ENCODE measurements around the gene CYP51A1. TPM values are rescaled to one million over a fixed set of nuclear protein-coding genes. Genes with fewer than 3 reads are reported as not detected.
"Not testable (repeated sequence)": the region's sequence is repeated elsewhere in the genome, so short reads cannot be mapped to it uniquely, and the experiment has no call there.

CYP51A1 gene
- total and polyA plus RNA-seq, 4 donors: 9.4 to 38.4 (median 22.9) TPM

- H3K27me3 ChIP-seq (ENCODE audit: control insufficient read depth in 1 of 2, insufficient read depth in 2 of 2, low read length in 1 of 2): no peaks in the 10 kb centered on the region
- DNase-seq (no peak), ATAC-seq (ENCODE audit: low FRiP score) (no peak)
- no peak overlapping the region for H3K4me3 ChIP-seq (ENCODE audit: low read length in 2 of 2)
- peaks cover 0 to under 1% of the 10 kb centered on the region in 2 donors for H3K36me3 ChIP-seq (ENCODE audit: control insufficient read depth in 1 of 2, insufficient read depth in 2 of 2, low read length in 1 of 2)
- H3K4me1 ChIP-seq (ENCODE audit: control insufficient read depth in 1 of 2, insufficient read depth in 2 of 2, low read length in 2 of 2): no peaks in the 10 kb centered on the region
- intact Hi-C loops (cut with DNase I): no loop called here
- H3K27ac ChIP-seq (ENCODE audit: low read depth in 1 of 2, low read length in 2 of 2): no peak overlapping the region
- WGBS, 2 donors: 85 to 88% methylated on average over 2 of the region's 2 CpGs
- no peaks in the 10 kb centered on the region for H3K9me3 ChIP-seq (ENCODE audit: control insufficient read depth, low read length)
Observed at GRCh38 chr7:92110857-92111256, 23.4 kb downstream of the CYP51A1 start.

DNA sequence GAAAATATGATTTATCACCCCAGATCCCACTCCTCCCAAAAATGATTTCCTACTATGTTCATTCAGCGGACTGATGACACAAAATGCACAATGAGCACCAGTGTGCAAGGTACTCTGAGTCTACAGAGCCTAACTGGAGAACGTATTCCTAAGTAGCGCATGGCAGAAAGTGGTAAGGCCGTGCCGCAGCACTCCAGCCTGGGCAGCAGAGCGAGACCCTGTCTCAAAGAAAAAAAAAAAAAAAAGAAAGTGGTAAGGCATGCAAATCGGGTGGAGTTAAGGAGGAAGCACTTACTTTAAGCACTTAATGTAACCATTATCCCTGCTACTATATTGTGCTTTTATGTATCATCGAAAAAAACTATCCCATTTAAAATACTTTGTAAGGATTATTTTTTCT is 25.5 kb downstream of the CYP51A1 start:
- H3K9me3 ChIP-seq (ENCODE audit: control insufficient read depth, low read length): no peaks in the 10 kb centered on the region
- H3K27ac ChIP-seq (ENCODE audit: low read depth in 1 of 2, low read length in 2 of 2): no peak overlapping the region
- no peaks in the 10 kb centered on the region for H3K4me1 ChIP-seq (ENCODE audit: control insufficient read depth in 1 of 2, insufficient read depth in 2 of 2, low read length in 2 of 2)
- no peaks in the 10 kb centered on the region for H3K36me3 ChIP-seq (ENCODE audit: control insufficient read depth in 1 of 2, insufficient read depth in 2 of 2, low read length in 1 of 2)
- no peak for DNase-seq
- H3K4me3 ChIP-seq (ENCODE audit: low read length in 2 of 2): no peak overlapping the region
- WGBS, 2 donors: 92 to 97% methylated on average over 8 of the region's 8 CpGs
- H3K27me3 ChIP-seq (ENCODE audit: control insufficient read depth in 1 of 2, insufficient read depth in 2 of 2, low read length in 1 of 2): no peaks in the 10 kb centered on the region
- no peak for ATAC-seq (ENCODE audit: low FRiP score)
- intact Hi-C loops (cut with DNase I): loop anchor here in 1 of 2 donors (10.0 kb wide), 1 partner anchor 116 kb away; no protein-coding TSS in a partner anchor

GRCh38 chr7:92102862-92103261 is 31.4 kb downstream of the CYP51A1 start:
- not testable (repeated sequence) for H3K9me3 ChIP-seq (ENCODE audit: control insufficient read depth, low read length); DNase-seq; H3K27me3 ChIP-seq (ENCODE audit: control insufficient read depth in 1 of 2, insufficient read depth in 2 of 2, low read length in 1 of 2); H3K36me3 ChIP-seq (ENCODE audit: control insufficient read depth in 1 of 2, insufficient read depth in 2 of 2, low read length in 1 of 2); H3K27ac ChIP-seq (ENCODE audit: low read depth in 1 of 2, low read length in 2 of 2); ATAC-seq (ENCODE audit: low FRiP score); H3K4me1 ChIP-seq (ENCODE audit: control insufficient read depth in 1 of 2, insufficient read depth in 2 of 2, low read length in 2 of 2); H3K4me3 ChIP-seq (ENCODE audit: low read length in 2 of 2)
- intact Hi-C loops (cut with DNase I): loop anchor here in 1 of 2 donors (10.0 kb wide), 1 partner anchor 122 kb away; no protein-coding TSS in a partner anchor
- WGBS, 2 donors: 95 to 96% methylated on average over 5 of the region's 5 CpGs

DNA sequence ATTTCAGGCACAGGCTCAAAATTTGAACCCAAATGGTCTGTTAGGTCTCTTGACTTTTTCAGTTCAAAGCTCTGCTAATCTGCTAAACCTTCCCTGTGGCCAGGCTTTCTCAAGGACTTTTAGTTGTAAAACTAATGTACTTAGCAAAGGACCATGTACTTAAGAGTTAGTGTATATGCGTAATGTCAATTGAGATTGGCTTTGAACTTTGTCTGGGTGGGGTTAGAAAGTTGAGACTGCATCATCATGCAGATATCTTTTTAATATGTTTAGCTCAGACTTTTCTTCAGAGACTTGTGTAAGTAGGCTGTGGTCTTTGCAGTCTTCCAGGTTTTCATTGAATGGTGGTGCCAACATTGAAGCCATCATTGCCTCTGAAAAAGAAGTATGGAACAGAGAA is 33.7 kb downstream of the CYP51A1 start:
- ATAC-seq (ENCODE audit: low FRiP score) (no peak), DNase-seq (no peak)
- Histone ChIP-seq H3K4me1 (ENCODE audit: control insufficient read depth in 1 of 2, insufficient read depth in 2 of 2, low read length in 2 of 2) (no peaks in the 10 kb centered on the region), H3K27ac (ENCODE audit: low read depth in 1 of 2, low read length in 2 of 2) (no peak overlapping the region), H3K27me3 (ENCODE audit: control insufficient read depth in 1 of 2, insufficient read depth in 2 of 2, low read length in 1 of 2) (no peaks in the 10 kb centered on the region), H3K36me3 (ENCODE audit: control insufficient read depth in 1 of 2, insufficient read depth in 2 of 2, low read length in 1 of 2) (peaks cover 7 to 15% of the 10 kb centered on the region in 2 donors), H3K4me3 (ENCODE audit: low read length in 2 of 2) (no peak overlapping the region), H3K9me3 (ENCODE audit: control insufficient read depth, low read length) (no peaks in the 10 kb centered on the region)
- 97 to 98% methylated on average over 1 of the region's 1 CpG for WGBS, 2 donors
- intact Hi-C loops (cut with DNase I): loop anchor here in 1 of 2 donors (10.0 kb wide), 1 partner anchor 124 kb away; no protein-coding TSS in a partner anchor

DNA sequence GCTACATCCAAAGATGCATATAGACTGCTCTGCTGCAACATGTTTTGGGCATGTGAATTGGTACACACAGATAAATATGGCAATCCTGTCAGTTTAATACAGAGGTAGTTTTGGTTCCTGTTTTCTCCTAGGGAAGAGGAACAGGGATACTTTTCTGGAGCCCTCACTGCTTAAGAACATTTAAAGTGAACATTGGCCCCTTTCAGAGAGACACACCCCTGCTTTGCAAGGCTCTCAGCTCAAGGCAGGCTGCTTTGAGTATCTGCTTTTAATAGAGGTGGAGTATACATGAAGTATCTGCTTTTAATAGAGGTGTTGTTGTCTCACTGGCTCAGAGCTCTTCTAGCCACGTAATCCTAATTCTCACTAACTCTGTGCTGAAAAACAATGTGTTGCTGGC is 38.9 kb downstream of the CYP51A1 start:
- ATAC-seq (ENCODE audit: low FRiP score): no peak
- 50 to 60% methylated on average over 1 of the region's 1 CpG for WGBS, 2 donors
- Histone ChIP-seq H3K9me3 (ENCODE audit: control insufficient read depth, low read length) (no peaks in the 10 kb centered on the region), H3K27me3 (ENCODE audit: control insufficient read depth in 1 of 2, insufficient read depth in 2 of 2, low read length in 1 of 2) (no peaks in the 10 kb centered on the region), H3K36me3 (ENCODE audit: control insufficient read depth in 1 of 2, insufficient read depth in 2 of 2, low read length in 1 of 2) (peaks cover 9 to 17% of the 10 kb centered on the region in 2 donors), H3K27ac (ENCODE audit: low read depth in 1 of 2, low read length in 2 of 2) (peak overlapping the region in 1 of 2 donors; percentile 28), H3K4me3 (ENCODE audit: low read length in 2 of 2) (no peak overlapping the region), H3K4me1 (ENCODE audit: control insufficient read depth in 1 of 2, insufficient read depth in 2 of 2, low read length in 2 of 2) (no peaks in the 10 kb centered on the region)
- intact Hi-C loops (cut with DNase I): no loop called here
- DNase-seq: no peak

GRCh38 chr7:92092210-92092609 is 42.1 kb downstream of the CYP51A1 start:
- no peaks in the 10 kb centered on the region for H3K4me1 ChIP-seq (ENCODE audit: control insufficient read depth in 1 of 2, insufficient read depth in 2 of 2, low read length in 2 of 2)
- WGBS, 2 donors: 71 to 78% methylated on average over 1 of the region's 1 CpG
- no peak overlapping the region for H3K4me3 ChIP-seq (ENCODE audit: low read length in 2 of 2)
- no peak overlapping the region for H3K27ac ChIP-seq (ENCODE audit: low read depth in 1 of 2, low read length in 2 of 2)
- intact Hi-C loops (cut with DNase I): no loop called here
- no peak for ATAC-seq (ENCODE audit: low FRiP score)
- DNase-seq: no peak
- no peaks in the 10 kb centered on the region for H3K27me3 ChIP-seq (ENCODE audit: control insufficient read depth in 1 of 2, insufficient read depth in 2 of 2, low read length in 1 of 2)
- H3K36me3 ChIP-seq (ENCODE audit: control insufficient read depth in 1 of 2, insufficient read depth in 2 of 2, low read length in 1 of 2): peaks cover 7 to 10% of the 10 kb centered on the region in 2 donors
- no peaks in the 10 kb centered on the region for H3K9me3 ChIP-seq (ENCODE audit: control insufficient read depth, low read length)

GRCh38 chr7:92088266-92088665 is 46.0 kb downstream of the CYP51A1 start:
- ATAC-seq (ENCODE audit: low FRiP score): no peak
- Histone ChIP-seq H3K4me1 (ENCODE audit: control insufficient read depth in 1 of 2, insufficient read depth in 2 of 2, low read length in 2 of 2) (no peaks in the 10 kb centered on the region), H3K36me3 (ENCODE audit: control insufficient read depth in 1 of 2, insufficient read depth in 2 of 2, low read length in 1 of 2) (peaks cover 0 to 6% of the 10 kb centered on the region in 2 donors), H3K4me3 (ENCODE audit: low read length in 2 of 2) (no peak overlapping the region), H3K9me3 (ENCODE audit: control insufficient read depth, low read length) (no peaks in the 10 kb centered on the region), H3K27me3 (ENCODE audit: control insufficient read depth in 1 of 2, insufficient read depth in 2 of 2, low read length in 1 of 2) (no peaks in the 10 kb centered on the region), H3K27ac (ENCODE audit: low read depth in 1 of 2, low read length in 2 of 2) (no peak overlapping the region)
- intact Hi-C loops (cut with DNase I): no loop called here
- WGBS, 2 donors: 98 to 100% methylated on average over 1 of the region's 1 CpG
- DNase-seq: no peak

- H3K27me3 ChIP-seq (ENCODE audit: control insufficient read depth in 1 of 2, insufficient read depth in 2 of 2, low read length in 1 of 2); H3K9me3 ChIP-seq (ENCODE audit: control insufficient read depth, low read length); ATAC-seq (ENCODE audit: low FRiP score); H3K4me3 ChIP-seq (ENCODE audit: low read length in 2 of 2); H3K4me1 ChIP-seq (ENCODE audit: control insufficient read depth in 1 of 2, insufficient read depth in 2 of 2, low read length in 2 of 2); H3K36me3 ChIP-seq (ENCODE audit: control insufficient read depth in 1 of 2, insufficient read depth in 2 of 2, low read length in 1 of 2); intact Hi-C loops (cut with DNase I); H3K27ac ChIP-seq (ENCODE audit: low read depth in 1 of 2, low read length in 2 of 2); DNase-seq: not testable (repeated sequence)
- 98% methylated on average over 6 of the region's 6 CpGs for WGBS, 2 donors
Observed at GRCh38 chr7:92083922-92084321, 50.4 kb downstream of the CYP51A1 start.

- no peak for ATAC-seq (ENCODE audit: low FRiP score)
- no peak for DNase-seq
- no peak overlapping the region for H3K4me3 ChIP-seq (ENCODE audit: low read length in 2 of 2)
Observed at GRCh38 chr7:92076509-92076908, 57.8 kb downstream of the CYP51A1 start.

More at GRCh38 chr7:92076509-92076908, 57.8 kb downstream of the CYP51A1 start:
- Histone ChIP-seq H3K27ac (ENCODE audit: low read depth in 1 of 2, low read length in 2 of 2) (no peak overlapping the region), H3K27me3 (ENCODE audit: control insufficient read depth in 1 of 2, insufficient read depth in 2 of 2, low read length in 1 of 2) (no peaks in the 10 kb centered on the region), H3K36me3 (ENCODE audit: control insufficient read depth in 1 of 2, insufficient read depth in 2 of 2, low read length in 1 of 2) (no peaks in the 10 kb centered on the region), H3K4me1 (ENCODE audit: control insufficient read depth in 1 of 2, insufficient read depth in 2 of 2, low read length in 2 of 2) (no peaks in the 10 kb centered on the region), H3K9me3 (ENCODE audit: control insufficient read depth, low read length) (no peaks in the 10 kb centered on the region)
- intact Hi-C loops (cut with DNase I): no loop called here
- WGBS, 2 donors: 8 to 16% methylated on average over 1 of the region's 1 CpG

All from aorta (tissue), 5 donors.